Astrocyte of the cerebellum (primary cell): ENCODE results near the gene CTNNBIP1.

Experiments
- DNase-seq: peaks from one replicate; pipeline ENCODE4 v3.0.0-alpha.2; 2011; ENCODE audit warnings: low read depth
- H3K4me3 ChIP-seq: 2 replicates; pipeline ENCODE4 v1.5.1; 2011; ENCODE audit warnings: mild to moderate bottlenecking, low read depth, low read length, moderate library complexity
- CTCF ChIP-seq: IDR thresholded peaks from 2 replicates; pipeline ENCODE4 v1.5.1; 2012; ENCODE audit warnings: low read length, low read depth, moderate library complexity, mild to moderate bottlenecking; ENCODE audit errors: missing control alignments
- in situ Hi-C: cut with HindIII; loops from 2 replicates; pipeline ENCODE4 v1.10.0; 2017; ENCODE audit warnings: low sequenced_read_pairs

Gene CTNNBIP1

GRCh38 chr1:9852410-9853248, 57.4 kb downstream of the CTNNBIP1 start:
- TF ChIP-seq CTCF = no peak
- peak; percentile 74 for DNase-seq
- in situ Hi-C loops = no loop called here
- no peak overlapping the region for H3K4me3 ChIP-seq

- DNase-seq = no peak
- in situ Hi-C loops = no loop called here
- TF ChIP-seq CTCF = no peak
- no peak overlapping the region for H3K4me3 ChIP-seq
Measured at GRCh38 chr1:9852004-9852403, 58.1 kb downstream of the CTNNBIP1 start.

- in situ Hi-C loops = no loop called here
- no peak overlapping the region for H3K4me3 ChIP-seq
- no peak for DNase-seq
- TF ChIP-seq CTCF = no peak
Measured at GRCh38 chr1:9850442-9851162, 59.5 kb downstream of the CTNNBIP1 start.

GRCh38 chr1:9849691-9850441, 60.2 kb downstream of the CTNNBIP1 start:
- TF ChIP-seq CTCF = no peak
- no peak for DNase-seq
- in situ Hi-C loops = no loop called here
- no peak overlapping the region for H3K4me3 ChIP-seq

- H3K4me3 ChIP-seq = no peak overlapping the region
- no peak for TF ChIP-seq CTCF
- DNase-seq = no peak
- in situ Hi-C loops = no loop called here
Measured at GRCh38 chr1:9848022-9848421, 62.0 kb downstream of the CTNNBIP1 start.

- TF ChIP-seq CTCF = no peak
- DNase-seq = no peak
- in situ Hi-C loops = no loop called here
- no peak overlapping the region for H3K4me3 ChIP-seq
Measured at GRCh38 chr1:9847269-9847668, 62.8 kb downstream of the CTNNBIP1 start.
